Transverse colon (tissue), 4 donors: Measurements from ENCODE around the gene BBX.

Experiments
- POLR2A ChIP-seq: fragments of 450-650 bp; IDR thresholded peaks from one replicate; pipeline ENCODE4 v1.6.1; 2016; ENCODE audit warnings: antibody characterized with exemption, mild to moderate bottlenecking, moderate library complexity
- POLR2AphosphoS5 ChIP-seq, 3 donors: sonication (generic); formaldehyde crosslinking; IDR thresholded peaks; one replicate each; pipeline ENCODE4 v1.6.1; 2016; ENCODE audit warnings: antibody characterized with exemption in 3 of 3
- TF ChIP-seq, protein P1 (sequence below), 5 experiments: fragments of 200-600 bp in 3 of 5; fragments of 450-650 bp in 2 of 5; sonication (generic) in 3 of 5; IDR thresholded peaks; 1 replicate in 2 of 5; 2 replicates in 3 of 5; pipeline ENCODE4 v1.5.1; 2016 to 2017; ENCODE audit warnings: antibody characterized with exemption in 5 of 5, inconsistent platforms in 3 of 5, mild to moderate bottlenecking in 2 of 5, moderate library complexity in 1 of 5

DNA sequence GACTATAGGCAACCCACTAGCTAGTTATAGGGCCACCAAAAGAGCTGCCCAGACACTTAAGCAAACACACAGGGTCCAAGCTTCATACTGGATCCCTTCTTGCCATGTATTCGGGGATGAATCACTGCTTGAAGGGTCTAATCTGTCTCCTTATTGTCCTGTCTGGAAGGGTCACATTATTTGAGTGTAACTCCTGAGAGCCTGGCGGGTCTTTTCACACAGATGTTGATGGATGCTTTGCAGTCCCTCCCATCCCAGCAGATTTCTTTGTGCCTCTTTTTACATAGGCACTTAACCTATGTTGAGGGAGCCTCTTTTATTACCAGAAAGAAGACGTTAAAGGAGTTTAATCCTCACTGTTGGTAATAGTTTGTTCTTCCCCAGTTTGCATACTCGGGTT lies 56.6 kb downstream of the BBX start:
- TF ChIP-seq, protein P1, sequence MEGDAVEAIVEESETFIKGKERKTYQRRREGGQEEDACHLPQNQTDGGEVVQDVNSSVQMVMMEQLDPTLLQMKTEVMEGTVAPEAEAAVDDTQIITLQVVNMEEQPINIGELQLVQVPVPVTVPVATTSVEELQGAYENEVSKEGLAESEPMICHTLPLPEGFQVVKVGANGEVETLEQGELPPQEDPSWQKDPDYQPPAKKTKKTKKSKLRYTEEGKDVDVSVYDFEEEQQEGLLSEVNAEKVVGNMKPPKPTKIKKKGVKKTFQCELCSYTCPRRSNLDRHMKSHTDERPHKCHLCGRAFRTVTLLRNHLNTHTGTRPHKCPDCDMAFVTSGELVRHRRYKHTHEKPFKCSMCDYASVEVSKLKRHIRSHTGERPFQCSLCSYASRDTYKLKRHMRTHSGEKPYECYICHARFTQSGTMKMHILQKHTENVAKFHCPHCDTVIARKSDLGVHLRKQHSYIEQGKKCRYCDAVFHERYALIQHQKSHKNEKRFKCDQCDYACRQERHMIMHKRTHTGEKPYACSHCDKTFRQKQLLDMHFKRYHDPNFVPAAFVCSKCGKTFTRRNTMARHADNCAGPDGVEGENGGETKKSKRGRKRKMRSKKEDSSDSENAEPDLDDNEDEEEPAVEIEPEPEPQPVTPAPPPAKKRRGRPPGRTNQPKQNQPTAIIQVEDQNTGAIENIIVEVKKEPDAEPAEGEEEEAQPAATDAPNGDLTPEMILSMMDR (IDR thresholded peaks at IDR 0.05), result no peak
- TF ChIP-seq POLR2AphosphoS5 (IDR thresholded peaks at IDR 0.05) (no peak), POLR2A (no peak)
